Measurements from ENCODE around the gene LBP.
A peak's percentile ranks its signal among the peaks of the same experiment; 100 is the strongest.

Gene LBP

DNA sequence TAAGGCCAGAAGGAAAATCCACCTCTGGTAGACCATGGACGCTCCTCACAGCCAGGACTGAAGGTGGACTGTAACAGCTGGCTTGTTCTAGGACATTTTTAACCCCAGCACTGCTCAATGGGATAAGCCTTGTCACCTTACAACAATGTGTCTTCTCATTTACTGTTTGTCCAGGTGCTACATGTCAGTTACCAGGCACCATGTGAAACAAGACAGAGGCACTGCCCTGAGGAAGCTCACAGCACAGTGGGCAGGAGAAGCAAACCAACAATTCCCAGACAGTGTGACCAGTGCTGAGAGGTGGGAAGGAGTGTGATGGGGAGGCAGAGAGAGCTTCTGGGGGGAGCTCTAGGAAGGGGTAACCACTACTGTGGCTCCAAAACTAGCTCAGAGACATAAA, 78.1 kb downstream of the LBP start:
- TF ChIP-seq, protein P1, sequence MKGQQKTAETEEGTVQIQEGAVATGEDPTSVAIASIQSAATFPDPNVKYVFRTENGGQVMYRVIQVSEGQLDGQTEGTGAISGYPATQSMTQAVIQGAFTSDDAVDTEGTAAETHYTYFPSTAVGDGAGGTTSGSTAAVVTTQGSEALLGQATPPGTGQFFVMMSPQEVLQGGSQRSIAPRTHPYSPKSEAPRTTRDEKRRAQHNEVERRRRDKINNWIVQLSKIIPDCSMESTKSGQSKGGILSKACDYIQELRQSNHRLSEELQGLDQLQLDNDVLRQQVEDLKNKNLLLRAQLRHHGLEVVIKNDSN (IDR thresholded peaks at IDR 0.05), result no peak
- TF ChIP-seq, protein P2, sequence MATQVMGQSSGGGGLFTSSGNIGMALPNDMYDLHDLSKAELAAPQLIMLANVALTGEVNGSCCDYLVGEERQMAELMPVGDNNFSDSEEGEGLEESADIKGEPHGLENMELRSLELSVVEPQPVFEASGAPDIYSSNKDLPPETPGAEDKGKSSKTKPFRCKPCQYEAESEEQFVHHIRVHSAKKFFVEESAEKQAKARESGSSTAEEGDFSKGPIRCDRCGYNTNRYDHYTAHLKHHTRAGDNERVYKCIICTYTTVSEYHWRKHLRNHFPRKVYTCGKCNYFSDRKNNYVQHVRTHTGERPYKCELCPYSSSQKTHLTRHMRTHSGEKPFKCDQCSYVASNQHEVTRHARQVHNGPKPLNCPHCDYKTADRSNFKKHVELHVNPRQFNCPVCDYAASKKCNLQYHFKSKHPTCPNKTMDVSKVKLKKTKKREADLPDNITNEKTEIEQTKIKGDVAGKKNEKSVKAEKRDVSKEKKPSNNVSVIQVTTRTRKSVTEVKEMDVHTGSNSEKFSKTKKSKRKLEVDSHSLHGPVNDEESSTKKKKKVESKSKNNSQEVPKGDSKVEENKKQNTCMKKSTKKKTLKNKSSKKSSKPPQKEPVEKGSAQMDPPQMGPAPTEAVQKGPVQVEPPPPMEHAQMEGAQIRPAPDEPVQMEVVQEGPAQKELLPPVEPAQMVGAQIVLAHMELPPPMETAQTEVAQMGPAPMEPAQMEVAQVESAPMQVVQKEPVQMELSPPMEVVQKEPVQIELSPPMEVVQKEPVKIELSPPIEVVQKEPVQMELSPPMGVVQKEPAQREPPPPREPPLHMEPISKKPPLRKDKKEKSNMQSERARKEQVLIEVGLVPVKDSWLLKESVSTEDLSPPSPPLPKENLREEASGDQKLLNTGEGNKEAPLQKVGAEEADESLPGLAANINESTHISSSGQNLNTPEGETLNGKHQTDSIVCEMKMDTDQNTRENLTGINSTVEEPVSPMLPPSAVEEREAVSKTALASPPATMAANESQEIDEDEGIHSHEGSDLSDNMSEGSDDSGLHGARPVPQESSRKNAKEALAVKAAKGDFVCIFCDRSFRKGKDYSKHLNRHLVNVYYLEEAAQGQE (IDR thresholded peaks at IDR 0.05; ENCODE audit: low read depth), result no peak
- TF ChIP-seq FOXM1 (IDR thresholded peaks at IDR 0.05; ENCODE audit: borderline replicate concordance, low read depth) (no peak), YY1 (IDR thresholded peaks at IDR 0.05; ENCODE audit: low read depth) (no peak), EGR1 (IDR thresholded peaks at IDR 0.05) (no peak), EP300 (IDR thresholded peaks at IDR 0.05; ENCODE audit: borderline replicate concordance) (no peak)

DNA sequence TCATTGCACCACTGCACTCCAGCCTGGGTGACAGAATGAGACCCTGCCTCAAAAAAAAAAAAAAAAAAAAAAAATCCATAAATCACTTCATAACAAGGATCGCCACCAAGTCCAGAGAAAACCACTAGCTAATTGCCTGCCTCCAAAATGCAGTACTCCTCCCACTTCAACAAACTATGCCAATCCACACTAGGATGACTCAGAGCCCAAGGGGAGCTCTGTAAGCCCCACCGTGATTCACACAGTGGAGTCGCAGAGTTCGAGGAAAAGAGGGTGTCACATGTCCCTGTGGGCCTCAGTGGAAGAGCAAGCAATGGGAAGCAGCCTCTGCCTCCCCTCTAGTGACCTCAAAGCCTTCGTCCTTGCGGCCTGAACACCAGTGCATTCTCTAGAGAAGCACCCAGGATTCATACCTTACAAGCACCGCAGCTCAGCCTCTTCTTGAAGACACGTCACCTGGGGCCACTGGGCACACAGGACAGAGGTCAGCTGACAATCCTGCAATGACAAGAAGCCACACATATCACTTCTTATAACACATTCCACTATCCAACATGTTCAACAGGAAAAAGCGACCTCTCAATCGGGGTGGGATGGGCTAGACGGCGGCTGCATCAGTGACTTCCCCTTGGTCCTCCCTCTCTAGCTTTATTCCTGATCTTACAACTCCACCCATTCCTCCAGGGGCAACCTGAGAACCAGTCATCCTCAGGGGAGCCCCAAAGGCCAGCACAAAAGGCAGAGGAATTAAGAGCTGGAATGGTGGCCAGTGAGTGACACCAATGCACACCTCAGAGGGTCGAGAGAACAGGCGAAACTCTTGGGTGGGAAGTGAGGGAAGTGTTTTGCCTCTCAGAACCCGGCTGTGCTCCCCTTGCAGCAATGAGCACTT, 80.0 kb downstream of the LBP start:
- no peak for TF ChIP-seq ZBTB7A (IDR thresholded peaks at IDR 0.05; ENCODE audit: low read depth)
- TF ChIP-seq, protein P1 (IDR thresholded peaks at IDR 0.05), result peak; percentile 20; the same call in 1 of the 2 replicates
- no peak for TF ChIP-seq TCF12 (IDR thresholded peaks at IDR 0.05; ENCODE audit: low read depth)
- no peak for TF ChIP-seq RAD21 (IDR thresholded peaks at IDR 0.05; ENCODE audit: low read depth)
- no peak for TF ChIP-seq FOXM1 (IDR thresholded peaks at IDR 0.05; ENCODE audit: borderline replicate concordance, low read depth)
- no peak for TF ChIP-seq TEAD4 (IDR thresholded peaks at IDR 0.05)
- TF ChIP-seq CEBPB (IDR thresholded peaks at IDR 0.05), result no peak
- TF ChIP-seq, protein P3, sequence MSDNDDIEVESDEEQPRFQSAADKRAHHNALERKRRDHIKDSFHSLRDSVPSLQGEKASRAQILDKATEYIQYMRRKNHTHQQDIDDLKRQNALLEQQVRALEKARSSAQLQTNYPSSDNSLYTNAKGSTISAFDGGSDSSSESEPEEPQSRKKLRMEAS (IDR thresholded peaks at IDR 0.05), result no peak

All from Ishikawa (cell line).